ENCODE results near the gene PRL.

PRL gene

GRCh38 chr6:22323848-22324247 is 27.0 kb upstream of the PRL start:
- no peak overlapping the region for H3K4me3 ChIP-seq
- H3K27ac ChIP-seq, result no peak overlapping the region
- peak overlapping the region; percentile 6; the same call in 1 of the 2 replicates for H3K4me2 ChIP-seq
- H3K36me3 ChIP-seq, result no peaks in the 10 kb centered on the region
- peaks cover 31% of the 10 kb centered on the region for H3K4me1 ChIP-seq
- no peaks in the 10 kb centered on the region for H3K27me3 ChIP-seq
- no peak for TF ChIP-seq Cebpa-rat (IDR thresholded peaks at IDR 0.05)
- no peaks in the 10 kb centered on the region for H4K20me1 ChIP-seq
- no peak overlapping the region for H3K9ac ChIP-seq
- peaks cover 20% of the 10 kb centered on the region for H3K9me3 ChIP-seq

GRCh38 chr6:22322103-22323030 is 25.5 kb upstream of the PRL start:
- Histone ChIP-seq H3K27me3 (no peaks in the 10 kb centered on the region), H4K20me1 (no peaks in the 10 kb centered on the region), H3K9me3 (peaks cover 35% of the 10 kb centered on the region), H3K36me3 (no peaks in the 10 kb centered on the region), H3K4me1 (peaks cover 31% of the 10 kb centered on the region), H3K4me3 (no peak overlapping the region), H3K27ac (peak overlapping the region; percentile 58), H3K4me2 (peak overlapping the region; percentile 79), H3K9ac (0 out of 2 replicates have a peak overlapping the region, but pooled peaks have one; percentile 33)
- TF ChIP-seq Cebpa-rat (IDR thresholded peaks at IDR 0.05), result no peak

DNA sequence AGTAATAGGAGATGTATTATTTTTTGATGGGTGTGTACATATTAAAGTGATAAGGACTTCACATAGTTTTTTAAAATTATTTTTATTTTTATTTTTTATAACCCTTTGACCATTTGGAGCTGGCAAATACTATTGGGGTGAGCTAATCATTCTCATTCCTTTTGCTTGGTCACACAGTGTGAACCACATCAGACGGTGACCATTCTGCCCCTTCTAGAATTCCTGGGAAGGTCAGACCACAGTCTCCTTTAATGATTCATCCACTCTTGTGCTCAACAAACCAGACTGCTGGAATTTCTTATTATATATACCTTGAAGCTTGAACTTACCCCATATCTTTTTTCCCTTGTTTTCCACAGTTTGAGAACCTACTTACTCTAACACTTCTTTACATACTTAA is 23.9 kb upstream of the PRL start:
- no peaks in the 10 kb centered on the region for H3K27me3 ChIP-seq

GRCh38 chr6:22318404-22318803 is 21.6 kb upstream of the PRL start:
- H3K27me3 ChIP-seq, result no peaks in the 10 kb centered on the region
- H3K36me3 ChIP-seq, result peaks cover 3% of the 10 kb centered on the region; the same call in 1 of the 2 replicates
- H4K20me1 ChIP-seq, result no peaks in the 10 kb centered on the region
- no peak overlapping the region for H3K9ac ChIP-seq
- H3K27ac ChIP-seq, result no peak overlapping the region
- peaks cover 31% of the 10 kb centered on the region for H3K4me1 ChIP-seq
- H3K4me2 ChIP-seq, result no peak overlapping the region
- H3K9me3 ChIP-seq, result peaks cover 43% of the 10 kb centered on the region
- no peak overlapping the region for H3K4me3 ChIP-seq
- no peak for TF ChIP-seq Cebpa-rat (IDR thresholded peaks at IDR 0.05)

More for the DNA sequence above, 23.9 kb upstream of the PRL start:
- H3K4me3 ChIP-seq, result no peak overlapping the region
- H3K27ac ChIP-seq, result no peak overlapping the region
- no peak overlapping the region for H3K4me2 ChIP-seq
- H3K9me3 ChIP-seq, result peaks cover 41% of the 10 kb centered on the region
- no peaks in the 10 kb centered on the region for H3K36me3 ChIP-seq
- TF ChIP-seq Cebpa-rat (IDR thresholded peaks at IDR 0.05), result no peak
- H3K4me1 ChIP-seq, result peaks cover 31% of the 10 kb centered on the region
- no peaks in the 10 kb centered on the region for H4K20me1 ChIP-seq
- H3K9ac ChIP-seq, result no peak overlapping the region

GRCh38 chr6:22313796-22314195 is 17.0 kb upstream of the PRL start:
- Histone ChIP-seq H3K4me1 (peaks cover 9% of the 10 kb centered on the region), H3K9me3 (peaks cover 71% of the 10 kb centered on the region), H3K36me3 (peaks cover 3% of the 10 kb centered on the region; the same call in 1 of the 2 replicates), H3K4me3 (0 out of 2 replicates have a peak overlapping the region, but pooled peaks have one; percentile 41), H3K9ac (no peak overlapping the region; the same call in 1 of the 2 replicates), H3K27ac (peak overlapping the region; percentile 58; the same call in 1 of the 2 replicates), H3K27me3 (no peaks in the 10 kb centered on the region), H4K20me1 (no peaks in the 10 kb centered on the region), H3K4me2 (peak overlapping the region; percentile 26; the same call in 1 of the 2 replicates)
- no peak for TF ChIP-seq Cebpa-rat (IDR thresholded peaks at IDR 0.05)

DNA sequence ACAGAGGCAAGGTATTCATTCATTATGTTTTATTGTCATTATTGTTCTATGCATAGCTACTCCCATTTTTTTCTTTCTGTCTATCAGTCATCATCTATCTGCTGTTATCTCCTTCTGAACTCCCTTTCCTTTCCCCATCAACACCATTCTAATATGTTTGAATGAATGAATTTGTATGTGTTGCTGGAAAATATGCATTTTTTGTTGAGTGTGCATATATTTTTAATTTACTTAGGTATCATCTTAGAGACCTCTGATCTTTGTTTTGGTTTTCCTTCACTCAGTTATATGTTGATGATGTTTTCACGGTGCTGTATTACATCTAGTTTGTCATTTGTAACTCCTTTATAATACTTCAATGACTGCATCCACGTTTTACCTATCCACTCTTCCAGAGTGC is 12.1 kb upstream of the PRL start:
- Histone ChIP-seq H3K27ac (no peak overlapping the region), H3K4me1 (peaks cover 7% of the 10 kb centered on the region), H3K27me3 (no peaks in the 10 kb centered on the region), H3K4me3 (no peak overlapping the region), H3K36me3 (peaks cover 3% of the 10 kb centered on the region; the same call in 1 of the 2 replicates), H3K9ac (no peak overlapping the region), H3K4me2 (no peak overlapping the region), H4K20me1 (no peaks in the 10 kb centered on the region), H3K9me3 (peaks cover 39% of the 10 kb centered on the region)
- no peak for TF ChIP-seq Cebpa-rat (IDR thresholded peaks at IDR 0.05)

GRCh38 chr6:22306741-22307466 is 10.1 kb upstream of the PRL start:
- Histone ChIP-seq H4K20me1 (no peaks in the 10 kb centered on the region), H3K9ac (no peak overlapping the region), H3K9me3 (peaks cover 20% of the 10 kb centered on the region), H3K27ac (no peak overlapping the region), H3K4me1 (peaks cover 12% of the 10 kb centered on the region), H3K4me3 (no peak overlapping the region), H3K4me2 (no peak overlapping the region), H3K27me3 (no peaks in the 10 kb centered on the region), H3K36me3 (no peaks in the 10 kb centered on the region)
- TF ChIP-seq Cebpa-rat (IDR thresholded peaks at IDR 0.05), result no peak

DNA sequence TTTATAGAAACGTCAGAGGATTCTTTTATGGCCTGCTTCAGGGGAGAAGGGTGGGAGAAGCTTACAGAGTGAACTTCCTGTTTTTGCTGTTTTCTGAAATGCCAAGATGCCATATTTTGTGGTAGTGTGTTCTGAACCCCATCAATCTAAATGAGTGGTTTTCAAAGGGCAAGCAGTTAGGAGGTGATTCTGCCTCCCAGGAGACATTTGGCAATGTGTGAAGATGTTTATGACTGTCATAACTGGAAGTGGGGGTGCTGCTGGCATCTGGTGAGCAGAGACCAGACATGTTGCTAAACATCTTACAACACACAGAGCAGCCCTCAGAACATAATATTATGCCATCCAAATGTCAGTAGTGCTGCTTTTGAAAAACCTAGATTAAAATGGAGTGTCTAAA is 6.0 kb upstream of the PRL start:
- Histone ChIP-seq H3K4me1 (peaks cover 12% of the 10 kb centered on the region), H3K27ac (no peak overlapping the region; the same call in 1 of the 2 replicates), H3K36me3 (no peaks in the 10 kb centered on the region), H3K27me3 (no peaks in the 10 kb centered on the region), H4K20me1 (no peaks in the 10 kb centered on the region), H3K9me3 (no peaks in the 10 kb centered on the region), H3K4me3 (no peak overlapping the region), H3K4me2 (peak overlapping the region; percentile 54), H3K9ac (no peak overlapping the region)
- no peak for TF ChIP-seq Cebpa-rat (IDR thresholded peaks at IDR 0.05)

DNA sequence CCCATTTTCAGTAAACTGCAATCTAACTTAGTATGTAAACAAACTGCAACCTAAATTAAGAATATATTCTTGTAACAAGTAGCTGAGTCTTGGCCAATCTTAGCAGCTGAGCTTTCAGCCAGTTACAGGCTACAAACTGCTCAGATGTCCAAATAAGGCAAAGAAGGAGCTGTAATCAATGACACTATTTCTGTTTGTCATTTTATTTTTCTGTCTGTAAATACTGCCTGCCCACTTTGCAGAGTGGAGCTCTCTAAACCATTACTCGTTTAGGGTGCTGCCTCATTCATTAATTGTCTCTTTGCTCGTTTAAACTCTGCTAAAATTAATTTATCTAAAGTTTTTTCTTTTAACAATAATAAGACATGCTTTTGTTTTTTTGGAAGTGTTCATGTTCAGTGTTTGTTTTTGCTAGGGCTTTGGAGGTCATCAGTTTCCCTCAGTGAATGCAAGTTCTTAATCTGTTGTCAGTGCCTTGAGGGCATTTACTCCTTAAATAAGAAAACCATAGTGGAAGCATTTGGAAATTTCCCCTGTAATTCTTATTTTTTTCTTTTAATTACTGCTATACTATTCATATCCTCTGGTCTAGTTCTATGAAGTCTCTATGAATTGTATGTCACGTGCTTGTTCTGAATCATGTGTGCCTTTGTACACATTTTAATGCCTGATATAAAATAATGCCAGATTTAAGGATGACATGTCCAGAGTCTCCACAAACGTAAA is 3.6 kb upstream of the PRL start:
- Histone ChIP-seq H3K27ac (no peak overlapping the region), H3K9me3 (no peaks in the 10 kb centered on the region), H3K27me3 (no peaks in the 10 kb centered on the region), H3K36me3 (no peaks in the 10 kb centered on the region), H3K4me3 (no peak overlapping the region), H3K4me2 (no peak overlapping the region), H4K20me1 (no peaks in the 10 kb centered on the region), H3K9ac (no peak overlapping the region), H3K4me1 (peaks cover 12% of the 10 kb centered on the region)
- no peak for TF ChIP-seq Cebpa-rat (IDR thresholded peaks at IDR 0.05)

Measured in BLaER1 (cell line).